ENCODE measurements around the gene KLHL30.
"Not testable (repeated sequence)": the region's sequence is repeated elsewhere in the genome, so short reads cannot be mapped to it uniquely, and the experiment has no call there.

The KLHL30 gene

DNA sequence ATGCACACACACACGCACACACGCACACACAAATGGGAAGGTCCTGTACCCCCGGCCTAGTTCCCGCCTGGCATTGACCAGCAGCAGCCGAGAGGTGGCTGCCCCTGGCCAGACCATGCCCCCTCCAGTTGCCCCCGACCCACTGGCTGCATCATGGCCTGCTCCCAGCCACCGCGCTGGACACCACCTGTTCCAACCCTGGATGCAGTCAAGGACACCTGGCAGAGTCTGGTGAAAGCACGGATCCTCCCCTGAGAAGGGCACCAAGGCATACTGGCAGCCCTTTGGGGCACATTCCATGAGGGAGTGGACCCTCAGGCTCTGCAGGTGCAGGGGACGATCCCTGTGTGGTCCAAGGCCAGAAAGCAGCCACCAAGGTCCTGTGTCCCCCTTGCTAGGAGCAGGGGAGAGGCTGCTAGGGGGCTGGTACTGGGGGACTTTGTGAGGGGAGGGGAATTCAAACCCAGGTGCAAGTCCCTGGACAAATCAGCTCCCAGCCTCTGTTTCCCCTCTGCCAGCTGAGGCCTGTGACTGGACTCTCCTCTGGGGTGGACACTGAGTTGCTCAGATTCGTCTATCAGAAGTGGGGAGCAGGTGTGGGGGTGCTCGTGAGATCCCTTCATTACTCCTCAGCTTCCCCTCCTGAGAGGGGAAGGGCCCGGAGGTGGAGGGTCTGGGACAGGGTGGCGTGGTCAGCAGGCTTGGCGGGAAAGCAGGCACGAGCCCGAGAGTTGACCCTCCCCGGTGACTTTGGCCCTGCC lies 34.8 kb upstream of the KLHL30 start:
- DNase-seq, result no peak

DNA sequence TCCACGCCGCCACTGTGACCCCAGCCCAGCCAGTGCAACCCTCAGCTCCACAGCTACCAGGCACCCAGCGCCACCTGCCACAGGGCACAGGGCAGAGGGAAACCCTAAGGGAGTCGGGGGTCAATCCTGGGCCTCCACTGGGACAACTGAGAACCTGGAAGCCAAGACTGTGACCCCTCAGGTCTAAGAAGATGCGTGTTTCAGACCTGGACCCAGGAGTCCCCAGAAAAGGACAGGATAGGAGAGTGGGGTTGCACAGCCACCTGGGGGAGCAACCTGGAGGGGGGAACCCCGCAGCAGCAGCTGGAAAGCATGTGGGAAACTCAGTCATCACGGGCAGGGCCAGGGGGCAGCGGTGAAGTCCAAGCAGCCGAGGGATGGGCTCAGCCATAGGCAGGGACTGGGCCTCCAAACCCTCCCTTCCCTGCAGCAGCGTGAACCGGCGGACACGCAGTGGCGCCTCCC lies 34.2 kb upstream of the KLHL30 start:
- DNase-seq, result no peak

GRCh38 chr2:238104691-238105371 lies 33.6 kb upstream of the KLHL30 start:
- no peak for DNase-seq

DNA sequence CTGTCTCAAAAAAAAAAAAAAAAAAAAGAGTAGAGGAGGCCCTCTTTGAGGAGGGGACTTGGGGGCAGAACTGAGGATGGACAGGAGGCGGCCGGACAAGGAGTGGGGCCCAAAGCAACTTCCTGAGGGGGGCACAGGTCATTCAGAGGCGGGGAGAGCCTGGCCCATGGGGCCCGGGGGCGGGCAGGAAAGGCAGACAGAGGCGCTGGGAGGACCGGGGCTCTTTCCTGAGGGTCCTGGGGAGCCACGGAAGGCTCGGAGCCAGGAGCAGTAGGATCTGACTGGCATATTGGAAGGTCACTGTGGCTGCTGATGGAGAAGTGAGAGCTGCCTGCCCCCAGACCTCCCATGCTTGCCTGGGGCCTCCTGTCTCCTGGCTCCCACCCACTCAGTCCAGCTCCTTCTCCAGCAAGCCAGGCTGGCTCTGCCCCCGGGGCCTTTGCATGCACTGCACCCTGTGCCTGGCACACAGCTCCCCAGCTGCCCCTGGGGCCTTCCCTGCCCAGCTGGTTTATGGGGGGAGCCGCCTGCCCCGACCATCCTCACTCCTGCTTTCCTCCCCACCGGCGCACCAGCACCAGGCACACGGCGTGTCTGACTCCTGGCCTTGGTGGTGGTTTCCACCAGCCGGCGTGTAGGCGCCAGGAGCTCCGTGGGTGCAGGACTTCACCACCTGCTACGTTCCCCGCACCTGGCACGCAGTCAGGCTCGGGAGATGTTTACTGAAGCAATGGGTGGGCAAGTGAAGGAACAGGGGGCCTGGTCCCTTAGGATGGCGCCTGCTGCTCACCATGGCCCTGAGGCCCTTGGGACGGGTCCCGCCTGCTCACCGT lies 32.7 kb upstream of the KLHL30 start:
- no peak for DNase-seq

- no peak for DNase-seq
Measured at GRCh38 chr2:238106339-238106697, 32.1 kb upstream of the KLHL30 start.

GRCh38 chr2:238106698-238107524 lies 31.6 kb upstream of the KLHL30 start:
- no peak for DNase-seq

DNA sequence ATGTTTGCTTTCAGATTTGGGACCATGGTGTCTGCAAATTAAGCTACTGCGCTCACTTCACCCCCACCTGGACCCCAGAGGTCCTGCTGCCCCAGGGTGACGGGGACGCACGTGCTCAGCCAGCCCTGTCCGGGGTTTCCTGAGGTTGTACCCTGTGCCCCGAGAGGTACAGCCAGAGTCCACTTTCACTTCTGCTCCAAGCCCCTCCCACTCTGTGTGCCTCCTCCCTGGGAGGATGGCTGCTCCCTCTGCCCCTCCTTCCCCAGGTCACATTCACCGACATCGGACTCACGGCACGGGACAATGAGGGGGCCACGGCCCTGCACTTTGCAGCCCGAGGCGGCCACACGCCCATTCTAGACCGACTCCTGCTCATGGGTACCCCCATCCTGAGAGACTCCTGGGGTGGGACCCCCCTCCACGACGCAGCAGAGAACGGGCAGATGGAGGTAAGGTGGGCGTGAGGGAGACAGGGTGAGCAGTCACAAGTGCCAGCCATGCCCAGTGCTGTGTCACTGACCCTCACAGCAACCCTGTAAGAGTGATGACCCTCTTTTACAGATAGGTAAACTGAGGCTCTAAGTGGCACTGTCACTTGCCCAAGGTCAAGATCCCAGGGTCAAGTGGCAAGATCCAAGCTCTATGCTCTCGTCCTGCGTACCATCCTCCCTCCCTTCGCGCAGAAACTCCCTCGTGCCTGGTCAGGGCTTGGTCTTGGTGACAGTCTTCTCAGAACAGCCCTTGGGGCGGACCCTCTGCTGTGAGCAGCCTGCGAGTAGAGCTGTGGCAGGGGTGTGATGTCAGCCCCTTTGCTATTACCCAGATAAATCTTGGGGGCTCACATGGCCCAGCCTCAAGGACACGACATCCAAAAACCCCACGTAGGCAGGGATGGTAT lies 30.7 kb upstream of the KLHL30 start:
- DNase-seq, result no peak

- DNase-seq, result no peak
Measured at GRCh38 chr2:238108423-238109183, 29.9 kb upstream of the KLHL30 start.

GRCh38 chr2:238113611-238114010 lies 24.9 kb upstream of the KLHL30 start:
- DNase-seq, result no peak

DNA sequence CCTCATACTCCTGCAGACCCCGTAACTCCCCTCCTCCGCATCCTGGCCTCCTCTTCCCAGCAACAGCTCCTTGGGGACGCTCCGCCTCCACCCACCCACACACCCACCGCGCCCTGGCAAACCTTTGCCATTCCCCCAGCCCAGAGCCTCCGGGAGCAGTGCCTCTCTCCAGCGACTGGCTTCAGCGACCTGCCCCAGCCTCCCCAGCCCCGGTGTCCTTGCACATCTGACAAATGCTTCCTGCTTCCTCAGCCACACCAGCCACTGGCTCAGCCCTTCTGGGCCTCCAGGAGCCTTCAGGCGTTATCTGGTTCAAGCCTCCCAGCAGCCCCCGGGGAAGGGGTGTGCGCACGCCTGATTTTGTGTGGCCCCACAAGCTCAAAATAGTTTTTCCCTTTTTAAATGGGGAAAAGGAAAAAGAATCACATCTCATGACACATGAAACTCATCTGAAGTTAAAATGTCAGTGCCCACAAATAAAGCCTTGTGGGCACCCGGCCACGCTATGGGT lies 24.1 kb upstream of the KLHL30 start:
- no peak for DNase-seq

GRCh38 chr2:238114851-238115660 lies 23.4 kb upstream of the KLHL30 start:
- no peak for DNase-seq

GRCh38 chr2:238115709-238116108 lies 22.8 kb upstream of the KLHL30 start:
- DNase-seq, result not testable (repeated sequence)

DNA sequence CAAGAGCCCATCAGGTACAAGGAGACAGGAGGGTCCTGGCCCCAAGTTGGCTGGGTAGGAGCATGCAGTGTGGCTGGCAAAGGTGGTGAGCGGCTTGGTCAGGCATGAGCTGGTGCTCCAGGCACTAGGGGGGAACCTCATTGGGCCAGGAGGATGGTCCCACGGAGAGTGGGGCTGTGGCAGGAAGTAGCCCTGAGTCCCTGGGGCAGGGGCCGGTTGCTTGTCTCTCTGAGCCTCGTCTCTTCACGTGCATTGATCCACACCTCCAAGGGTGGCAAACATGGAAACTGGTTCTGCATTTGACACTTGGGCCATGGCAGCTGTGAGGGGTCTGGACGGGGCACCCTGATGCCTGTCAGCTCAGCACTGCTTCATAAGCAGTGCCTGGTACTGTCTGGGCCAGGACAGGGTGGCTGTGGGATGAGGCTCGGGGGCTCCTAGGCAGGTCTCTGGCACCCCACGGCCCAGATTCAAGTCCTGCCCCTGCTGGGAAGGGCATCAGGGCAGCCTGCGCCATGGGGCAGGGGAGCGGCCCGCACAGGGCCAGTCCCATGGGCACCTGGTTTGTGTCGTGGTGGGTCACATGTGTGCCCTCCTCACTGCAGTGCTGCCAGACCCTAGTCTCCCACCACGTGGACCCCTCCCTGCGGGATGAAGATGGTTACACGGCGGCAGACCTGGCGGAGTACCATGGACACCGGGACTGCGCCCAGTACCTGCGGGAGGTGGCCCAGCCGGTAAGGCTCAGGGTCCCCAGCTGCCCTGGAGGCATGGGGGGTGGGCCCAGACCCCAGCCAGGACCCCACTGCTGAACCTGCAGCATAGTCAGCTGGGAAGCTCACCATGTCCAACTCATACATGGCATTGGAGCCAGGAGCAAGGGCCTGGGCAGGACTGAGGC lies 21.9 kb upstream of the KLHL30 start:
- DNase-seq, result no peak

DNA sequence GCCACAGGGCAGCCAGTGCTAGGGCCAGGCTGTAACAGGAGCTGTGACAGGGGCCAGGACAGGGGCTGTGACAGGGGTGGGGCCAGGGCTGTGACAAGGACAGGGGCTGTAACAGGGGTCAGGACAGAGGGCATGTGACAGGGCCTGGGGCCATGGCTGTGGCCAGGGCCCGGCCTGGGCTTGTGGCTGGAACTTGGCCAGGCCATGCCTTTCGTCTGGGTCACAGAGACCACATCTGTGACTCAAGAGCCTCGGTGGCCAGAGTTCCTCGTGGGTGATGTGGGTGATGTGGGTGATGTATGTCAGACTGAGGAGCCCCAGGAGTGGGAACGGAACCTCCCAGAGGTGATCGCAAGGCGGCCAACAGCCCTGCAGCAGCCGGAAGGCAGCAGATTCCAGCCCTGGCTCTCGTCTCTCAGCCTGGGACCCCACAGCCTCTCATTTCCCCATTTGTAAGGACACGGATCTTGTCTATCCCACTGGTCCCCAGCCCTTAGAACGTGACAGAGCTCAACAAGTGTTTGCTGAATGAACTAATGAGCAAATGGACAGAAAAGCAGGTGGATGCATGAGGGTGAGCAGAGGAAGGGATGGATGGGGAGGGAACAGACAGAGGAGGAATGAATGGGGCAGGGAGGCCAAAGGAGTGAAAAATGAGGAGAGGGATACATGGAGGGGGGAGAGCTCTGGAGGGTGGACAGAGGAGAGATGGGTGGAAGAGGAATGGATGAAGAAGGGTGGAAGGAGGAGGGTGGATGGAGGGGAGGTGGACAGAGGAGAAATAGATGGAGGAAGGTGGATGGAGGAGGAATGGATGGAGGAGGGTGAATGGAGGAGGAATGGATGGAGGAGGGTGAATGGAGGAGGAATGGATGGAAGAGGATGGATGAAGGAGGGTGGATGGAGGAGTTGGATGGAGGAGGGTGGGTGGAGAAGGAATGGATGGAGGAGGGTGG lies 21.0 kb upstream of the KLHL30 start:
- no peak for DNase-seq

- DNase-seq, result no peak
Measured at GRCh38 chr2:238119756-238120462, 18.6 kb upstream of the KLHL30 start.

GRCh38 chr2:238120463-238121298 lies 17.8 kb upstream of the KLHL30 start:
- DNase-seq, result no peak
